ENCODE results near the gene RGS16. TPM values are rescaled to one million over a fixed set of nuclear protein-coding genes. Genes with fewer than 3 reads are reported as not detected.

The RGS16 gene
- total RNA-seq, 2 experiments from 2014 or later = 1.4 TPM

DNA sequence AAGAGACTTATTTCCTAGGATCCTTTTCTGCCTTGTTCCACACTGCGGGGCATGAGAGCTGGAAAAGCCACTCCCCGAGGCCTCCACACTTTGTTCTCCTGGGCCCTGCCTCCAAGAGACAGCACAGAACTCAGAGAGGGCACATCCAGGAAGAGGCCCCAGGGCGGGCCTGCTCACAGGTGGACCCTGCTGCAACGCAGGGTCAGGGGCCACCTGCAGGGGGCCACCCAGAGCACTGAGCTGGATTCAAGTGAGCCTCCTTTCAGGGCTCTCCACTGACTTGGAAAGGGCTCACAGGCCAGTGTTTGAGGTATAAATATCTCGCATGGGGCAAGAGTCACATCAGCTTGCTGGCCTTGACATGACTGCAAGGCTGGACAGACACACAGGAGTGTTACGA lies 4.8 kb downstream of the RGS16 start:
- DNase-seq (peak; percentile 56), ATAC-seq (ENCODE audit: low read depth) (no peak)
- H3K27ac Mint-ChIP-seq = no peak overlapping the region

DNA sequence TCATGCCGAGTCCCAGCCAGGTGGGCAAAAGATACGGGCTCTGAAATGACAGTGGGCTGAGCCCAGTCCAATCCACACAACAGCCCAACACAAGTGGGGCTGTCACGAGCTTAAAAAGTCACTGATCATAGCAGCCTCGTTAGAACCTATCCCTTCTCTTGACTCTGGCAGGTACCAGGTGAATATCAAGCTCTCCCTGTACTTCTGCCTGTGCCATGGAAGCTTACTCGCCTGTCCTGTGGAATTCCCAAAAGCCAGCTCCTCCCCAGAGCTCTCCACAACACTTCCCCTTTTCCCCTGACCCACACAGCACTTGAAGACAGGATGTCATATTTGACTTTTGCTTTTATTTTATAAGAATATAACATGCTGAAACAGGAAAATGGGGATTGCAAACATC lies 5.9 kb downstream of the RGS16 start:
- no peaks in the 10 kb centered on the region for H3K9me3 Mint-ChIP-seq
- POLR2A ChIA-PET = no interaction called here
- H3K27ac Mint-ChIP-seq = no peak overlapping the region
- H3K4me3 Mint-ChIP-seq = no peak overlapping the region
- H3K36me3 Mint-ChIP-seq = peaks cover 2% of the 10 kb centered on the region
- ATAC-seq (ENCODE audit: low read depth) (no peak), DNase-seq (no peak)
- peaks cover 3% of the 10 kb centered on the region for H3K4me1 Mint-ChIP-seq
- H3K27me3 Mint-ChIP-seq = peaks cover 5% of the 10 kb centered on the region

More for the DNA sequence above, 4.8 kb downstream of the RGS16 start:
- Mint-ChIP-seq H3K9me3 (no peaks in the 10 kb centered on the region), H3K4me1 (peaks cover 11% of the 10 kb centered on the region), H3K4me3 (no peak overlapping the region), H3K36me3 (peaks cover 2% of the 10 kb centered on the region), H3K27me3 (peaks cover 5% of the 10 kb centered on the region)
- POLR2A ChIA-PET = no interaction called here

DNA sequence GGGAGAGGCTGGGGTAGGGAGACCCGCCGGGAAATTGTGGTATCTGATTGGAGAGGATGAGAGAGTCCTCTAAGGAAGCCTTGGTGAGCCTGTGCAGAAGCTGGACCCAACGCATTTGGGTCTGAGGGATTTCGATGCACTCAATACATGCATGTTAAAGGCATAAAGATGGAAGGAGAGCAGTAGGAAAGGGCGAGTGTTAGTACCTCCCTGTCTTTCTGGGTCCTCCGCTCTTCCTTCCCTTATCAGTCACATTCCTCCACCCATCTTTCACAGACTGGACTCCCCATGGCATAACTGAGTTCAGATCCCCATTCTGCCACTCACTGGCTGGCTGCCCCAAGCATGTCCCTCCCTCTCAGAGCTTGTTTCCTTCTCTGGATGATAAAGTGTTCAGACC lies 7.3 kb downstream of the RGS16 start:
- DNase-seq (no peak), ATAC-seq (ENCODE audit: low read depth) (no peak)
- POLR2A ChIA-PET = no interaction called here
- H3K36me3 Mint-ChIP-seq = peaks cover 2% of the 10 kb centered on the region
- no peak overlapping the region for H3K27ac Mint-ChIP-seq
- H3K27me3 Mint-ChIP-seq = peaks cover 9% of the 10 kb centered on the region
- H3K4me1 Mint-ChIP-seq = no peaks in the 10 kb centered on the region
- H3K4me3 Mint-ChIP-seq = no peak overlapping the region
- no peaks in the 10 kb centered on the region for H3K9me3 Mint-ChIP-seq

DNA sequence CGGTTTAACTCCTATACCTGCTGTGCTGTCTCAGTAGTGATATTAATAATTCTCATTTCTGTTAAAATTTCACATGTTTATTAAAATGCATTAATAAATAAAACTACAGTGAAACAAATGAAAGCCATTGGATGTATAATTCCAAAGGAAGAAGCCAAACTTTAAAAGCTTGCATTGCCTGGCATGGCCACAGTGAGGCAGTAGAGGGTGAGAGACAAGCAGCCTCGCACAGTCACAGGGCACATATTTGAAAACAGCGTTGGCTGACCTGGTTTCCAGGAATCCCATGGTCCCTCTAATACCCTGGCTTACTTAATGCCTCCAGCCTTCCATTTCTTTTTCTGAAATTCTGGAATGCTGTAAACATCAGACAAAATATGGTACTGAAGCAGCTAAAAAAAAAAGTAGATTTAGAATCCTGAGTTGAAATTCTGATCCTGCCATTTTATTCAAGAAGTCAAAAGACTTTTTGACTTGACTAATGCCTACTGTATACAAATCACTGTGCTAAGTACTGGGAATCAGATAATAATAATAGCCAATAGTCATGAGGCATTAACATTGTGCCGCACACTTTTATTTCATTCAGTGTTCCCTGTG lies 8.4 kb downstream of the RGS16 start:
- Mint-ChIP-seq H3K4me1 (no peaks in the 10 kb centered on the region), H3K36me3 (peaks cover 2% of the 10 kb centered on the region), H3K27ac (no peak overlapping the region), H3K9me3 (no peaks in the 10 kb centered on the region), H3K27me3 (peaks cover 11% of the 10 kb centered on the region), H3K4me3 (no peak overlapping the region)
- peak; percentile 48 for ATAC-seq (ENCODE audit: low read depth)
- POLR2A ChIA-PET = no interaction called here
- peak; percentile 63 for DNase-seq

DNA sequence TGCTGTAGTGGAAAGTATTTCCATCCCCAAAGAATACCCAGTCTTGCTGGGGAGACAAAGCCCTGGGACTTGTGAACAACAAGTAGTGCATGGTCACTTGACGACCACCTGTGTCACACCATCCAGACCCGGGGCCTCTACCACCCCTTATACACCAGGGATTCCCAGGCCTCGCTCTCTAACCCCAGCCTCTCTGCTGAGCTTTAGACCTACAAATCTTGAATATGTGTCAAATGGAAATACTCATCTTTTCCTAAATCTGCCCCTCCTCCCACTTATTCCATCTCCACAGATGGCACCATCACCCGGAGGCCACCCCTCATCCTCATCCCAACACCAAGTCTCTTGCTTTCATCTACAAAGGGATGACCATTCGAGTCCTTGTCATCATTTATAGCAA lies 14.3 kb downstream of the RGS16 start:
- peak overlapping the region; percentile 75 for H3K27ac Mint-ChIP-seq
- H3K4me3 Mint-ChIP-seq = peak overlapping the region; percentile 90
- DNase-seq (no peak), ATAC-seq (ENCODE audit: low read depth) (no peak)
- H3K36me3 Mint-ChIP-seq = peaks cover 20% of the 10 kb centered on the region
- no peaks in the 10 kb centered on the region for H3K9me3 Mint-ChIP-seq
- H3K4me1 Mint-ChIP-seq = peaks cover 16% of the 10 kb centered on the region
- POLR2A ChIA-PET = no interaction called here
- peaks cover 8% of the 10 kb centered on the region for H3K27me3 Mint-ChIP-seq

DNA sequence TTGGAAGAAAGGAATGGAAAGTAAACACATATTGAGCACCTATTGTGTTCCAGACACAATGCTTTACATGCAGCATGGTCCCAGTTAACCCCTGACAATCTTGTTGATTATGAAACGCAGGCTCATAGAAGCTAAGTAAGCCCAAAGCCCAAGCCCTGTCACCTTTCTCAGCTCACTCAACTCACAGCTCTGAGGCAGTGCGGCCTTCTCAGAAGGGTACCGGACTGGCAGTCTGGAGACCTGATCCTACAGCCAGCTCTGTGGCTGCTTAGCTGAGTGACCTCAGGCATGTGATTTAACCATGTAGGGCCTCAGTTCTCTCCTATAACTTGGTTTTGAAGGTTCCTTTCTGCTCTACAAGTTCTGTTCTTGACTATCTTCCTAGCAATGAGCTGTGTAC lies 14.7 kb downstream of the RGS16 start:
- ATAC-seq (ENCODE audit: low read depth) = no peak
- peak overlapping the region; percentile 98 for H3K27ac Mint-ChIP-seq

GRCh38 chr1:182588500-182589396 lies 15.4 kb downstream of the RGS16 start, which contains the start of gene RNASEL:
Gene RNASEL, minus strand, starts transcription at chr1:182589256. Its CDS starts 2,450 bp downstream, at chr1:182586806.
- peak; percentile 57 for DNase-seq
- H3K4me3 Mint-ChIP-seq = peak within 1 kb of the TSS; percentile 90
- peak within 1 kb of the TSS; percentile 98 for H3K27ac Mint-ChIP-seq
- H3K4me1 Mint-ChIP-seq = peaks cover 19% of the 10 kb centered on the region
- POLR2A ChIA-PET = interaction anchor here (1.1 kb wide), 1 partner anchor 251 kb away, joined by 3 read pairs; no protein-coding TSS in a partner anchor
- no peaks in the 10 kb centered on the region for H3K9me3 Mint-ChIP-seq
- H3K36me3 Mint-ChIP-seq = peaks cover 24% of the 10 kb centered on the region
- ATAC-seq (ENCODE audit: low read depth) = peak; percentile 88
- H3K27me3 Mint-ChIP-seq = peaks cover 6% of the 10 kb centered on the region

More for the DNA sequence above, 14.7 kb downstream of the RGS16 start:
- Mint-ChIP-seq H3K27me3 (peaks cover 6% of the 10 kb centered on the region), H3K36me3 (peaks cover 20% of the 10 kb centered on the region), H3K9me3 (no peaks in the 10 kb centered on the region), H3K4me3 (peak overlapping the region; percentile 90), H3K4me1 (peaks cover 19% of the 10 kb centered on the region)
- DNase-seq = no peak
- POLR2A ChIA-PET = interaction anchor here (1.1 kb wide), 1 partner anchor 250 kb away, joined by 3 read pairs; no protein-coding TSS in a partner anchor

GRCh38 chr1:182587666-182588499 lies 16.3 kb downstream of the RGS16 start:
- peak overlapping the region; percentile 98 for H3K27ac Mint-ChIP-seq
- peaks cover 19% of the 10 kb centered on the region for H3K4me1 Mint-ChIP-seq
- DNase-seq (no peak), ATAC-seq (ENCODE audit: low read depth) (no peak)
- H3K4me3 Mint-ChIP-seq = peak overlapping the region; percentile 90
- no peaks in the 10 kb centered on the region for H3K9me3 Mint-ChIP-seq
- POLR2A ChIA-PET = no interaction called here
- H3K36me3 Mint-ChIP-seq = peaks cover 31% of the 10 kb centered on the region
- peaks cover 6% of the 10 kb centered on the region for H3K27me3 Mint-ChIP-seq

DNA sequence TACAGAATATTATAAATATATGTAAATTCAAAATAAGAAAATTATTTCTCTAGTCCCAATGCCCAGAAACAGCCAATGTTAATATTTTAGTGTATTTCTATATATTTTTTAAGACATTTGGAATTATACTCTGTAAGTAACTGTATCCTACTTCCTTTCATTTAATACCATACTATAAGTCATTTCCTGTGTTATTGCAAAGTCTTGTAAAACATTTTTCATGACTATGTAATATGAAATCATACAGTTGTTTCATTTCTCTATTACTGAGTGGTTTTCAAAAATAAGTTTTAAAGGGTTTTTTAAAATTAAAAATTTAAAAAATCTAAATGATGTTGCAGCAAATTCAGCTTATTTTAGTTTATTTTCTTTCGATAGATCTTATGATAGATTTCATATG lies 17.1 kb downstream of the RGS16 start:
- H3K4me3 Mint-ChIP-seq = no peak overlapping the region

GRCh38 chr1:182586380-182586779 lies 17.8 kb downstream of the RGS16 start:
- Mint-ChIP-seq H3K4me3 (no peak overlapping the region), H3K4me1 (peaks cover 19% of the 10 kb centered on the region), H3K27me3 (no peaks in the 10 kb centered on the region), H3K36me3 (peaks cover 36% of the 10 kb centered on the region), H3K27ac (no peak overlapping the region), H3K9me3 (no peaks in the 10 kb centered on the region)
- POLR2A ChIA-PET = no interaction called here
- ATAC-seq (ENCODE audit: low read depth) = no peak
- DNase-seq = no peak

More for the DNA sequence above, 17.1 kb downstream of the RGS16 start:
- DNase-seq (no peak), ATAC-seq (ENCODE audit: low read depth) (no peak)
- Mint-ChIP-seq H3K4me1 (peaks cover 19% of the 10 kb centered on the region), H3K27me3 (peaks cover 3% of the 10 kb centered on the region), H3K9me3 (no peaks in the 10 kb centered on the region), H3K36me3 (peaks cover 32% of the 10 kb centered on the region), H3K27ac (no peak overlapping the region)
- POLR2A ChIA-PET = no interaction called here

- ATAC-seq (ENCODE audit: low read depth) (no peak), DNase-seq (no peak)
- Mint-ChIP-seq H3K36me3 (peaks cover 49% of the 10 kb centered on the region), H3K27me3 (no peaks in the 10 kb centered on the region), H3K4me1 (peaks cover 23% of the 10 kb centered on the region), H3K4me3 (no peak overlapping the region), H3K9me3 (no peaks in the 10 kb centered on the region), H3K27ac (no peak overlapping the region)
- POLR2A ChIA-PET = no interaction called here
Observed at GRCh38 chr1:182584746-182585145, 19.4 kb downstream of the RGS16 start.

GRCh38 chr1:182580736-182581135 lies 23.5 kb downstream of the RGS16 start:
- peaks cover 12% of the 10 kb centered on the region for H3K4me1 Mint-ChIP-seq
- no peak overlapping the region for H3K27ac Mint-ChIP-seq
- H3K36me3 Mint-ChIP-seq = peaks cover 52% of the 10 kb centered on the region
- DNase-seq (no peak), ATAC-seq (ENCODE audit: low read depth) (no peak)
- POLR2A ChIA-PET = no interaction called here
- H3K27me3 Mint-ChIP-seq = no peaks in the 10 kb centered on the region
- H3K4me3 Mint-ChIP-seq = no peak overlapping the region
- H3K9me3 Mint-ChIP-seq = no peaks in the 10 kb centered on the region

GRCh38 chr1:182575540-182576149 lies 28.5 kb downstream of the RGS16 start:
- Mint-ChIP-seq H3K27ac (no peak overlapping the region), H3K9me3 (no peaks in the 10 kb centered on the region), H3K4me3 (no peak overlapping the region), H3K27me3 (no peaks in the 10 kb centered on the region), H3K36me3 (peaks cover 33% of the 10 kb centered on the region), H3K4me1 (peaks cover 4% of the 10 kb centered on the region)
- no peak for ATAC-seq (ENCODE audit: low read depth)
- POLR2A ChIA-PET = no interaction called here
- no peak for DNase-seq

Data from activated naive CD8-positive, alpha-beta T cell treated with anti-CD3 and anti-CD28 coated beads, Interleukin-2, amount 10 ng/mL, durations not matched to agents 7 days and 5 days (primary cell).